Neural cell (in vitro differentiated cells): ENCODE measurements around the gene MRE11. TPM values are rescaled to one million over a fixed set of nuclear protein-coding genes. Genes with fewer than 3 reads are reported as not detected.
A peak's percentile ranks its signal among the peaks of the same experiment; 100 is the strongest.

Experiments
- H2AFZ ChIP-seq: fragments of 200-600, 300-800 bp; sonication (generic), shearing (Covaris generic); 2 replicates; pipeline ENCODE4 v1.6.0; 2014; ENCODE audit warnings: low read depth, mild to moderate bottlenecking, antibody characterized with exemption, low read length, moderate library complexity
- H3F3A ChIP-seq: fragments of 200-600 bp; shearing (Covaris generic); 2 replicates; pipeline ENCODE4 v1.6.1; 2016; ENCODE audit warnings: mild to moderate bottlenecking, moderate library complexity, mixed read lengths, antibody characterized with exemption, low read length; ENCODE audit not compliant: insufficient read depth, poor library complexity, severe bottlenecking
- H3K27ac ChIP-seq: fragments of 200-600, 300-800 bp; sonication (generic), shearing (Covaris generic); 2 replicates; pipeline ENCODE4 v1.5.1; 2014; ENCODE audit warnings: mild to moderate bottlenecking, low read length, moderate library complexity
- H3K27me3 ChIP-seq: fragments of 300-800, 200-600 bp; sonication (generic), shearing (Covaris generic); 2 replicates; pipeline ENCODE4 v1.6.0; 2014; ENCODE audit warnings: mild to moderate bottlenecking, low read depth, low read length, moderate library complexity; ENCODE audit not compliant: insufficient read depth
- H3K36me3 ChIP-seq: fragments of 300-800, 200-600 bp; sonication (generic), shearing (Covaris generic); 2 replicates; pipeline ENCODE4 v1.5.1; 2014; ENCODE audit warnings: mild to moderate bottlenecking, antibody characterized with exemption, low read length, moderate library complexity; ENCODE audit not compliant: insufficient read depth
- H3K4me2 ChIP-seq: fragments of 300-800, 200-600 bp; sonication (generic), shearing (Covaris generic); 2 replicates; pipeline ENCODE4 v1.6.0; 2014; ENCODE audit warnings: mild to moderate bottlenecking, low read length
- H3K4me3 ChIP-seq: fragments of 300-800, 200-600 bp; sonication (generic), shearing (Covaris generic); 2 replicates; pipeline ENCODE4 v1.5.1; 2014; ENCODE audit warnings: mild to moderate bottlenecking, low read length, moderate library complexity
- H3K79me2 ChIP-seq: fragments of 200-600 bp; shearing (Covaris generic); replicated peaks from 2 replicates; pipeline ENCODE4 v1.6.0; 2014; ENCODE audit warnings: mild to moderate bottlenecking, low read length, moderate library complexity; ENCODE audit not compliant: insufficient read depth
- H3K9ac ChIP-seq: fragments of 300-800, 200-600 bp; sonication (generic), shearing (Covaris generic); 2 replicates; pipeline ENCODE4 v1.6.1; 2016; ENCODE audit warnings: mild to moderate bottlenecking, low read length, mixed read lengths
- H3K9me2 ChIP-seq: fragments of 200-600 bp; shearing (Covaris generic); 2 replicates; pipeline ENCODE4 v1.6.1; 2016; ENCODE audit warnings: mild to moderate bottlenecking, low read length, mixed read lengths; ENCODE audit not compliant: insufficient read depth
- H3K9me3 ChIP-seq: fragments of 200-600, 300-800 bp; sonication (generic), shearing (Covaris generic); 2 replicates; pipeline ENCODE4 v1.6.1; 2016; ENCODE audit warnings: mild to moderate bottlenecking, mixed run types, low read length, moderate library complexity, mixed read lengths
- H4K20me1 ChIP-seq: fragments of 200-600 bp; shearing (Covaris generic); 2 replicates; pipeline ENCODE4 v1.6.1; 2016; ENCODE audit warnings: mild to moderate bottlenecking, mixed run types; ENCODE audit not compliant: insufficient read depth
- EP300 ChIP-seq: fragments of 450-650 bp; conservative IDR thresholded peaks from 2 replicates; pipeline ENCODE4 v1.6.1; 2014; ENCODE audit warnings: antibody characterized with exemption, mild to moderate bottlenecking, moderate library complexity; ENCODE audit not compliant: poor library complexity, severe bottlenecking
- EZH2 ChIP-seq: fragments of 200-600, 300-800 bp; shearing (Covaris generic), sonication (generic); IDR thresholded peaks from 2 replicates; pipeline ENCODE4 v1.6.1; 2014; ENCODE audit warnings: antibody characterized with exemption, low read length, borderline replicate concordance, mild to moderate bottlenecking; ENCODE audit not compliant: insufficient read depth, poor library complexity, severe bottlenecking
- MXI1 ChIP-seq: fragments of 450-650 bp; conservative IDR thresholded peaks from 2 replicates; pipeline ENCODE4 v1.6.1; 2014; ENCODE audit warnings: antibody characterized with exemption, mild to moderate bottlenecking; ENCODE audit not compliant: poor library complexity, severe bottlenecking
- POLR2AphosphoS5 ChIP-seq: IDR thresholded peaks from 2 replicates; pipeline ENCODE4 v1.6.1; 2012
- SMC3 ChIP-seq: fragments of 450-650 bp; conservative IDR thresholded peaks from 2 replicates; pipeline ENCODE4 v1.6.1; 2014; ENCODE audit warnings: antibody characterized with exemption, mild to moderate bottlenecking, moderate library complexity; ENCODE audit not compliant: poor library complexity
- polyA plus RNA-seq: library from polyadenylated mRNA; depleted of rRNA; stranded (reverse); fragments of >200 nt; gene quantifications from 2 replicates; pipeline ENCODE4 v1.2.3, GENCODE V29; 2014
- TF ChIP-seq, protein P1 (sequence below): fragments of 450-650 bp; IDR thresholded peaks from 2 replicates; pipeline ENCODE4 v1.5.1; 2014; ENCODE audit warnings: antibody characterized with exemption, mild to moderate bottlenecking, moderate library complexity; ENCODE audit not compliant: poor library complexity, severe bottlenecking
- TF ChIP-seq, protein P2 (sequence below): IDR thresholded peaks from 2 replicates; pipeline ENCODE4 v1.6.1; 2012; ENCODE audit warnings: borderline replicate concordance

MRE11 gene
- polyA plus RNA-seq, 1 donor from 2014 or later, result 5.1 TPM

DNA sequence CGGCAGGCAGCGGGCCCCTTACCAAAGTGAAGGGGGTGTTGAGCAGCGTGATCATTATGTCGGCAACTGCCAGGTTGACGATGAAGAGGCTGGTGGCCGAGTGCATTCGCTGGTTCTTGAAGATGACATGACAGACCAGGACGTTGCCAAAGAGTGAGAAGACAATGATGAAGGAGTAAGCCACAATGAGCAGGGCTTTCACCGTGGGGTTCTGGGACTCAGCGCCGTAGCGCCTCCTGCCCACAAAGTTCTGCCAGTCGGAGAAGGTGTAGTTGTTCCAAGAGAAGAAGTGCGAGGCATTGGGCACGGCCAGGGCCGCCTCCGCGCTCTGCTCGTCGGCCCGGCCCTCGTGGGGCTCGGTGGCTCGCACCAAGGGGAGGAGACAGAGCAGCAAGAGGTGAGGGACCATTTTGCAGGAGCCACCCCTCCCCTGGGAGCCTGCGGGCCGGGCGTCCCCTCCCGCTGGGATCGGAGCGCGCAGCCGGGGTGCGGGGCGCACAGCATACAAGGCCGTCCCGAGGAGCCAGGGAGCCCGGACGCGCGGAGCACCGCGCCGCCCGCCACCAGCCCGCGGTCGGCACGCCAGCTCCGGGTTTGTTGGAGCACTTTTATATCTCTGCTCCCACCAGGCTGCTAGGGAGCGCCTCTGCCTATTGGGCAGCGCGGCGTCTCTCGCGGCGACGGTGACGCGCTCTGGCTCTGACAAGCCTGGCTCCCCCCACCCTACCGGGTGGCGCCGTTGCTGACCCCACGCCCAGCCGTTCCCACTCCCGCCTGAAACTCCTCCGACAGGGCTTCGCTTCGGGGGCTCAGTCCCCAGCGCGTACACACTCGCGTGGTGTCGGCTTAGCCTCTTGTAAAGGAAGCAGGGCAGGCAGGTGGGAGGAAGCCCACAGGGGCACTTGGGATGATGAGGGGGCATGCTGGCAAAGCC is 92.5 kb downstream of the MRE11 start, which contains the start of gene GPR83:
Gene GPR83 (minus strand): TSS at position 581 of the 934 bp plus-strand sequence. CDS start 172 bp downstream, at position 409.
- no peaks in the 10 kb centered on the region for H3F3A ChIP-seq
- H3K9ac ChIP-seq, result peak within 1 kb of the TSS; percentile 35
- H3K79me2 ChIP-seq, result no peaks in the 10 kb centered on the region
- no peaks in the 10 kb centered on the region for H3K36me3 ChIP-seq
- H3K9me3 ChIP-seq, result no peaks in the 10 kb centered on the region
- H3K4me3 ChIP-seq, result peak within 1 kb of the TSS; percentile 74
- no peaks in the 10 kb centered on the region for H3K9me2 ChIP-seq
- TF ChIP-seq SMC3 (peak; percentile 21), POLR2AphosphoS5 (no peak), MXI1 (peak; percentile 25)
- H3K27me3 ChIP-seq, result peaks cover 31% of the 10 kb centered on the region
- H2AFZ ChIP-seq, result no peak within 1 kb of the TSS
- no peaks in the 10 kb centered on the region for H4K20me1 ChIP-seq
- H3K4me2 ChIP-seq, result peak within 1 kb of the TSS; percentile 46
- no peak within 1 kb of the TSS for H3K27ac ChIP-seq

DNA sequence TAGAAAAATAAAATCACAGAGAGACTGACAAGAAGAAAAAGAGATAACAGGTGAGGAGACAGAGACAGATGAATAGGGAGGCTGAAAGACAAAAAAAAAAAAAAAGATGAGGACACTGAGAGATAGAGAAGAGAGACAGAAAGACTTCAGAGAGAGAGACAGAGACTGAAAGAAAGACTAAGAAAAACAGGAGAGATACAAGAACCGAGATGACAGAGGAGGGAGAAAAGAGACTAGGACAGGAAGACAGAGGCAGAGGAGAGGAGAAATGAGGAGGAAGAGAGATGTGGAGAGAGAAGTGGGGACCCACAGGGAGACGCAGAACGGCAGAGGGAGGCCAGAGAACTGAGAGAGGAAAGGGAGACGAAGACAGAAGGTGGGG is 93.2 kb downstream of the MRE11 start:
- Histone ChIP-seq H3K36me3 (no peaks in the 10 kb centered on the region), H3K4me3 (peak overlapping the region; percentile 74), H3K4me2 (no peak overlapping the region), H3K79me2 (no peaks in the 10 kb centered on the region), H3K9me3 (no peaks in the 10 kb centered on the region), H3K27ac (no peak overlapping the region), H3K9ac (no peak overlapping the region), H2AFZ (no peak overlapping the region), H4K20me1 (no peaks in the 10 kb centered on the region), H3K9me2 (no peaks in the 10 kb centered on the region), H3F3A (no peaks in the 10 kb centered on the region), H3K27me3 (peaks cover 31% of the 10 kb centered on the region)
- TF ChIP-seq EZH2, result no peak
- no peak for TF ChIP-seq MXI1
- TF ChIP-seq, protein P1, sequence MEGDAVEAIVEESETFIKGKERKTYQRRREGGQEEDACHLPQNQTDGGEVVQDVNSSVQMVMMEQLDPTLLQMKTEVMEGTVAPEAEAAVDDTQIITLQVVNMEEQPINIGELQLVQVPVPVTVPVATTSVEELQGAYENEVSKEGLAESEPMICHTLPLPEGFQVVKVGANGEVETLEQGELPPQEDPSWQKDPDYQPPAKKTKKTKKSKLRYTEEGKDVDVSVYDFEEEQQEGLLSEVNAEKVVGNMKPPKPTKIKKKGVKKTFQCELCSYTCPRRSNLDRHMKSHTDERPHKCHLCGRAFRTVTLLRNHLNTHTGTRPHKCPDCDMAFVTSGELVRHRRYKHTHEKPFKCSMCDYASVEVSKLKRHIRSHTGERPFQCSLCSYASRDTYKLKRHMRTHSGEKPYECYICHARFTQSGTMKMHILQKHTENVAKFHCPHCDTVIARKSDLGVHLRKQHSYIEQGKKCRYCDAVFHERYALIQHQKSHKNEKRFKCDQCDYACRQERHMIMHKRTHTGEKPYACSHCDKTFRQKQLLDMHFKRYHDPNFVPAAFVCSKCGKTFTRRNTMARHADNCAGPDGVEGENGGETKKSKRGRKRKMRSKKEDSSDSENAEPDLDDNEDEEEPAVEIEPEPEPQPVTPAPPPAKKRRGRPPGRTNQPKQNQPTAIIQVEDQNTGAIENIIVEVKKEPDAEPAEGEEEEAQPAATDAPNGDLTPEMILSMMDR, result no peak
- no peak for TF ChIP-seq POLR2AphosphoS5
- TF ChIP-seq SMC3, result no peak
- no peak for TF ChIP-seq EP300
- TF ChIP-seq, protein P2, sequence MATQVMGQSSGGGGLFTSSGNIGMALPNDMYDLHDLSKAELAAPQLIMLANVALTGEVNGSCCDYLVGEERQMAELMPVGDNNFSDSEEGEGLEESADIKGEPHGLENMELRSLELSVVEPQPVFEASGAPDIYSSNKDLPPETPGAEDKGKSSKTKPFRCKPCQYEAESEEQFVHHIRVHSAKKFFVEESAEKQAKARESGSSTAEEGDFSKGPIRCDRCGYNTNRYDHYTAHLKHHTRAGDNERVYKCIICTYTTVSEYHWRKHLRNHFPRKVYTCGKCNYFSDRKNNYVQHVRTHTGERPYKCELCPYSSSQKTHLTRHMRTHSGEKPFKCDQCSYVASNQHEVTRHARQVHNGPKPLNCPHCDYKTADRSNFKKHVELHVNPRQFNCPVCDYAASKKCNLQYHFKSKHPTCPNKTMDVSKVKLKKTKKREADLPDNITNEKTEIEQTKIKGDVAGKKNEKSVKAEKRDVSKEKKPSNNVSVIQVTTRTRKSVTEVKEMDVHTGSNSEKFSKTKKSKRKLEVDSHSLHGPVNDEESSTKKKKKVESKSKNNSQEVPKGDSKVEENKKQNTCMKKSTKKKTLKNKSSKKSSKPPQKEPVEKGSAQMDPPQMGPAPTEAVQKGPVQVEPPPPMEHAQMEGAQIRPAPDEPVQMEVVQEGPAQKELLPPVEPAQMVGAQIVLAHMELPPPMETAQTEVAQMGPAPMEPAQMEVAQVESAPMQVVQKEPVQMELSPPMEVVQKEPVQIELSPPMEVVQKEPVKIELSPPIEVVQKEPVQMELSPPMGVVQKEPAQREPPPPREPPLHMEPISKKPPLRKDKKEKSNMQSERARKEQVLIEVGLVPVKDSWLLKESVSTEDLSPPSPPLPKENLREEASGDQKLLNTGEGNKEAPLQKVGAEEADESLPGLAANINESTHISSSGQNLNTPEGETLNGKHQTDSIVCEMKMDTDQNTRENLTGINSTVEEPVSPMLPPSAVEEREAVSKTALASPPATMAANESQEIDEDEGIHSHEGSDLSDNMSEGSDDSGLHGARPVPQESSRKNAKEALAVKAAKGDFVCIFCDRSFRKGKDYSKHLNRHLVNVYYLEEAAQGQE, result no peak
